SK-N-SH treated with all-trans-retinoic acid at 6 μM for 48 hours (cell line): Measurements from ENCODE around the gene PGAP2.

Source experiments
- ATAC-seq: fragments of 200-7000 bp; cut with Tn5 transposase; 3 replicates; pipeline ENCODE4 v1.9.1; 2020; ENCODE audit warnings: mild to moderate bottlenecking, moderate library complexity
- ARNTL ChIP-seq: fragments of 450-650 bp; formaldehyde crosslinking; IDR thresholded peaks from 2 replicates; pipeline ENCODE4 v1.5.0; 2020; ENCODE audit warnings: low read depth, mild to moderate bottlenecking, moderate library complexity, borderline replicate concordance
- BACH2 ChIP-seq: fragments of 250-450 bp; sonication (Bioruptor Pico); IDR thresholded peaks from 2 replicates; pipeline ENCODE4 v1.9.0; 2021; ENCODE audit warnings: mild to moderate bottlenecking, borderline replicate concordance
- CREB5 ChIP-seq: fragments of 250-450 bp; sonication (Bioruptor Pico); IDR thresholded peaks from 2 replicates; pipeline ENCODE4 v1.5.1; 2020; ENCODE audit warnings: low read depth, mild to moderate bottlenecking, moderate library complexity
- CSDC2 ChIP-seq: fragments of 250-450 bp; sonication (Bioruptor Pico); IDR thresholded peaks from 2 replicates; pipeline ENCODE4 v1.5.0; 2020; ENCODE audit warnings: mild to moderate bottlenecking, moderate library complexity
- GLIS3 ChIP-seq: fragments of 250-450 bp; sonication (Bioruptor Pico); IDR thresholded peaks from 2 replicates; pipeline ENCODE4 v1.5.0; 2020; ENCODE audit warnings: mild to moderate bottlenecking, moderate library complexity
- ISL1 ChIP-seq: fragments of 250-450 bp; sonication (Bioruptor Pico); IDR thresholded peaks from 2 replicates; pipeline ENCODE4 v2.1.2; 2022; ENCODE audit warnings: mild to moderate bottlenecking, moderate library complexity
- OSR1 ChIP-seq: fragments of 250-450 bp; sonication (Bioruptor Pico); IDR thresholded peaks from 2 replicates; pipeline ENCODE4 v1.8.0; 2022; ENCODE audit warnings: moderate library complexity, mild to moderate bottlenecking, inconsistent platforms
- POU6F1 ChIP-seq: fragments of 250-450 bp; sonication (Bioruptor Pico); IDR thresholded peaks from 2 replicates; pipeline ENCODE4 v1.8.0; 2021; ENCODE audit warnings: low read depth, mild to moderate bottlenecking, moderate library complexity, borderline replicate concordance
- RARB ChIP-seq: fragments of 250-450 bp; sonication (Bioruptor Pico); IDR thresholded peaks from 2 replicates; pipeline ENCODE4 v1.8.0; 2021; ENCODE audit warnings: mild to moderate bottlenecking, moderate library complexity
- SNAI2 ChIP-seq: fragments of 250-450 bp; sonication (Bioruptor Pico); IDR thresholded peaks from 2 replicates; pipeline ENCODE4 v1.5.0; 2020; ENCODE audit warnings: mild to moderate bottlenecking, moderate library complexity
- TCF4 ChIP-seq: fragments of 250-450 bp; sonication (Bioruptor Pico); IDR thresholded peaks from 2 replicates; pipeline ENCODE4 v1.8.0; 2021; ENCODE audit warnings: mild to moderate bottlenecking, moderate library complexity, borderline replicate concordance
- TOX ChIP-seq: fragments of 250-450 bp; sonication (Bioruptor Pico); IDR thresholded peaks from 2 replicates; pipeline ENCODE4 v1.8.0; 2021; ENCODE audit warnings: mild to moderate bottlenecking, moderate library complexity, borderline replicate concordance
- ZC3H10 ChIP-seq: fragments of 250-450 bp; sonication (Bioruptor Pico); IDR thresholded peaks from 2 replicates; pipeline ENCODE4 v1.5.1; 2021; ENCODE audit warnings: mild to moderate bottlenecking, moderate library complexity
- ZFP3 ChIP-seq: fragments of 250-450 bp; sonication (Bioruptor Pico); IDR thresholded peaks from 2 replicates; pipeline ENCODE4 v1.5.0; 2020; ENCODE audit warnings: mild to moderate bottlenecking, moderate library complexity
- ZFP30 ChIP-seq: fragments of 450-650 bp; formaldehyde crosslinking; IDR thresholded peaks from 2 replicates; pipeline ENCODE4 v1.5.0; 2022; ENCODE audit warnings: mild to moderate bottlenecking, moderate library complexity
- ZNF70 ChIP-seq: fragments of 450-650 bp; formaldehyde crosslinking; IDR thresholded peaks from 2 replicates; pipeline ENCODE4 v1.5.0; 2020; ENCODE audit warnings: mild to moderate bottlenecking, moderate library complexity
- ZNF8 ChIP-seq: fragments of 450-650 bp; formaldehyde crosslinking; IDR thresholded peaks from 2 replicates; pipeline ENCODE4 v1.5.0; 2020; ENCODE audit warnings: mild to moderate bottlenecking, moderate library complexity
- TF ChIP-seq, protein P1 (sequence below): fragments of 250-450 bp; sonication (Bioruptor Pico); IDR thresholded peaks from 2 replicates; pipeline ENCODE4 v1.5.0; 2020; ENCODE audit warnings: mild to moderate bottlenecking, moderate library complexity
- TF ChIP-seq, protein P2 (sequence below): fragments of 250-450 bp; sonication (Bioruptor Pico); IDR thresholded peaks from 2 replicates; pipeline ENCODE4 v1.5.1; 2021; ENCODE audit warnings: mild to moderate bottlenecking, moderate library complexity
- TF ChIP-seq, protein P3 (sequence below): fragments of 250-450 bp; sonication (Bioruptor Pico); IDR thresholded peaks from 2 replicates; pipeline ENCODE4 v1.8.0; 2020; ENCODE audit warnings: mild to moderate bottlenecking, moderate library complexity, borderline replicate concordance

Gene PGAP2

DNA sequence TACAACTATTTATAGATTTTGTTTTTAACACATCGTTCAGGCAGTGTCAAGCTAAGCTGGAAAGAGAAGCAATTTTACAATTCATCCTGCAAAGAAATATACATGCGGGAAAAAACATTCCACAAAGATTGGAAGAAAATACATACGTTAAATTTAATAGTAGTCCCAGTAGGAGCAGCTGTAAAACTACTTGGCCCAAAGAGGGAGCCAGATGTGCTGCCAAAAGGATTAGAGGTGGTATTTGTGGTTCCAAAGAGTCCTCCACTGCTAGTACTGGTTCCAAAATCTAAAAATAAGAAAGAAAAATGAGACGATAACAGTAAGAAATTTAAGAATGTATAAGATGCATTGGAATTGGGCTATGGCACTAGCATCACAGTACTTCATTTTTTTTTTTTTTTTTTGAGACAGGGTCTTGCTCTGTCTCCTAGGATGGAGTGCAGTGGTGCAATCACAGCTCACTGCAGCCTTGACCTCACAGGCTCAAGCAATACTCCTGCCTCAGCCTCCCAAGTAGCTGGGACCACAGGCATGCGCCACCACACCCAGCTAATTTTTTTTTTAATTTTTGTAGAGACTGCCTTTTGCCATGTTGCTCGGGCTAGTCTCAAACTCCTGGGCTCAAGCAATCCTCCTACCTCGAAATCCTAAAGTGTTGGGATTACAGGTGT is 32.5 kb upstream of the PGAP2 start (continued):
- TF ChIP-seq ZC3H10 (CRISPR knock-in tag) (no peak), OSR1 (no peak)
- TF ChIP-seq, protein P1, sequence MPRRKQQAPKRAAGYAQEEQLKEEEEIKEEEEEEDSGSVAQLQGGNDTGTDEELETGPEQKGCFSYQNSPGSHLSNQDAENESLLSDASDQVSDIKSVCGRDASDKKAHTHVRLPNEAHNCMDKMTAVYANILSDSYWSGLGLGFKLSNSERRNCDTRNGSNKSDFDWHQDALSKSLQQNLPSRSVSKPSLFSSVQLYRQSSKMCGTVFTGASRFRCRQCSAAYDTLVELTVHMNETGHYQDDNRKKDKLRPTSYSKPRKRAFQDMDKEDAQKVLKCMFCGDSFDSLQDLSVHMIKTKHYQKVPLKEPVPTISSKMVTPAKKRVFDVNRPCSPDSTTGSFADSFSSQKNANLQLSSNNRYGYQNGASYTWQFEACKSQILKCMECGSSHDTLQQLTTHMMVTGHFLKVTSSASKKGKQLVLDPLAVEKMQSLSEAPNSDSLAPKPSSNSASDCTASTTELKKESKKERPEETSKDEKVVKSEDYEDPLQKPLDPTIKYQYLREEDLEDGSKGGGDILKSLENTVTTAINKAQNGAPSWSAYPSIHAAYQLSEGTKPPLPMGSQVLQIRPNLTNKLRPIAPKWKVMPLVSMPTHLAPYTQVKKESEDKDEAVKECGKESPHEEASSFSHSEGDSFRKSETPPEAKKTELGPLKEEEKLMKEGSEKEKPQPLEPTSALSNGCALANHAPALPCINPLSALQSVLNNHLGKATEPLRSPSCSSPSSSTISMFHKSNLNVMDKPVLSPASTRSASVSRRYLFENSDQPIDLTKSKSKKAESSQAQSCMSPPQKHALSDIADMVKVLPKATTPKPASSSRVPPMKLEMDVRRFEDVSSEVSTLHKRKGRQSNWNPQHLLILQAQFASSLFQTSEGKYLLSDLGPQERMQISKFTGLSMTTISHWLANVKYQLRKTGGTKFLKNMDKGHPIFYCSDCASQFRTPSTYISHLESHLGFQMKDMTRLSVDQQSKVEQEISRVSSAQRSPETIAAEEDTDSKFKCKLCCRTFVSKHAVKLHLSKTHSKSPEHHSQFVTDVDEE, result no peak
- TF ChIP-seq, protein P2, sequence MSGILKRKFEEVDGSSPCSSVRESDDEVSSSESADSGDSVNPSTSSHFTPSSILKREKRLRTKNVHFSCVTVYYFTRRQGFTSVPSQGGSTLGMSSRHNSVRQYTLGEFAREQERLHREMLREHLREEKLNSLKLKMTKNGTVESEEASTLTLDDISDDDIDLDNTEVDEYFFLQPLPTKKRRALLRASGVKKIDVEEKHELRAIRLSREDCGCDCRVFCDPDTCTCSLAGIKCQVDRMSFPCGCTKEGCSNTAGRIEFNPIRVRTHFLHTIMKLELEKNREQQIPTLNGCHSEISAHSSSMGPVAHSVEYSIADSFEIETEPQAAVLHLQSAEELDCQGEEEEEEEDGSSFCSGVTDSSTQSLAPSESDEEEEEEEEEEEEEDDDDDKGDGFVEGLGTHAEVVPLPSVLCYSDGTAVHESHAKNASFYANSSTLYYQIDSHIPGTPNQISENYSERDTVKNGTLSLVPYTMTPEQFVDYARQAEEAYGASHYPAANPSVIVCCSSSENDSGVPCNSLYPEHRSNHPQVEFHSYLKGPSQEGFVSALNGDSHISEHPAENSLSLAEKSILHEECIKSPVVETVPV (CRISPR knock-in tag), result no peak

DNA sequence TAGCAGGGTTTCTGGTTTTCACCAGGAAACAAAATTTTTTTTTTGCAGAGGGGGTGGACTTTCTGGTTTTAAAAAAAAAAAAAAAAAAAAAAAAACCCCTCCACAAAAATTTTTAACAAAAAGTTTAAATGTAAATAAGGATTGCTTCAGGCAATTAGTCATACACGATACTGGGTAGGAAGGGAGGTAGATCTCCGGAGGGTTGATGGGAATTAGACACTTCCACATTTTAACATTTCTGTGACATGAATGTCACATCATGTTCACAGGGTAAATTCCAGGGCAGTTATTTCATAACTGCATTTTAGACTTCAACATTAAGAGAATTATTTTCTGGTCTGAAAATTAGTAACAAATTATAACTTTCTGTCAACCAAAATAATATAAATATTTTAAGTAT is 26.9 kb upstream of the PGAP2 start:
- no peak for ATAC-seq
- TF ChIP-seq OSR1, result no peak
- TF ChIP-seq CREB5 (CRISPR knock-in tag), result no peak
- TF ChIP-seq, protein P3, sequence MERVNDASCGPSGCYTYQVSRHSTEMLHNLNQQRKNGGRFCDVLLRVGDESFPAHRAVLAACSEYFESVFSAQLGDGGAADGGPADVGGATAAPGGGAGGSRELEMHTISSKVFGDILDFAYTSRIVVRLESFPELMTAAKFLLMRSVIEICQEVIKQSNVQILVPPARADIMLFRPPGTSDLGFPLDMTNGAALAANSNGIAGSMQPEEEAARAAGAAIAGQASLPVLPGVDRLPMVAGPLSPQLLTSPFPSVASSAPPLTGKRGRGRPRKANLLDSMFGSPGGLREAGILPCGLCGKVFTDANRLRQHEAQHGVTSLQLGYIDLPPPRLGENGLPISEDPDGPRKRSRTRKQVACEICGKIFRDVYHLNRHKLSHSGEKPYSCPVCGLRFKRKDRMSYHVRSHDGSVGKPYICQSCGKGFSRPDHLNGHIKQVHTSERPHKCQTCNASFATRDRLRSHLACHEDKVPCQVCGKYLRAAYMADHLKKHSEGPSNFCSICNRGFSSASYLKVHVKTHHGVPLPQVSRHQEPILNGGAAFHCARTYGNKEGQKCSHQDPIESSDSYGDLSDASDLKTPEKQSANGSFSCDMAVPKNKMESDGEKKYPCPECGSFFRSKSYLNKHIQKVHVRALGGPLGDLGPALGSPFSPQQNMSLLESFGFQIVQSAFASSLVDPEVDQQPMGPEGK (CRISPR knock-in tag), result no peak
- no peak for TF ChIP-seq ZNF70
- TF ChIP-seq SNAI2, result no peak
- TF ChIP-seq TOX (CRISPR knock-in tag), result no peak
- TF ChIP-seq ZFP3 (CRISPR knock-in tag), result no peak
- no peak for TF ChIP-seq TCF4 (CRISPR knock-in tag)
- TF ChIP-seq ZNF8 (CRISPR knock-in tag), result no peak
- no peak for TF ChIP-seq ISL1 (CRISPR knock-in tag)
- no peak for TF ChIP-seq ZC3H10 (CRISPR knock-in tag)
- TF ChIP-seq RARB, result no peak
- no peak for TF ChIP-seq GLIS3 (CRISPR knock-in tag)
- TF ChIP-seq BACH2 (CRISPR knock-in tag), result no peak
- TF ChIP-seq, protein P1, result no peak
- TF ChIP-seq ZFP30 (CRISPR knock-in tag), result no peak
- TF ChIP-seq, protein P2 (CRISPR knock-in tag), result no peak
- no peak for TF ChIP-seq CSDC2 (CRISPR knock-in tag)
- TF ChIP-seq ARNTL, result no peak
- no peak for TF ChIP-seq POU6F1 (CRISPR knock-in tag)
